ENCODE data around the gene FAXDC2. TPM values are rescaled to one million over a fixed set of nuclear protein-coding genes. Genes with fewer than 3 reads are reported as not detected.

FAXDC2 gene
- polyA plus RNA-seq, 1 donor (not counting 4 experiments of a cell fraction or from before 2014, with no cell fraction given), result 4.6 TPM

DNA sequence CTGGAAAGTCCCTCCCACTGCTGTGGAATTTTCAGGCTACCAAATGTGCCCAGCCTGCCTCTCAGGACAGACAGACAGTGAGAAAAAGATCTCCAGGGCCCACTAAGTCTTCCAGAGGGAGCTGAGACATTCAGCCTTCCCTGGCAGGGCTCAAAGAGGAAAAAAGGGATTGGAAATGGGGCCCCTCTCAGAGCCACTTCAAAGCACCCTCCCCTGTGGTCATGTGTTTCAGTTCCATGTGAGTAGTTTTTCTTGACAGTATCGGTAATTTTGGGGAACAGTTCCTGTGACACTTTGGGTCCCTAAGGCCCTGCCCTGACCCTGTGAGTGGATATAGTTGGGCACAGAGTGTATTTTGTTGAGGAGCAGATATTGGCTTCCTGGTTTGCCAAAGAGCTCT is 70.3 kb downstream of the FAXDC2 start:
- Histone ChIP-seq H3K4me2 (ENCODE audit: control insufficient read depth, extremely low read depth, insufficient read depth, low read depth, low read length) (no peak overlapping the region), H4K20me1 (ENCODE audit: control insufficient read depth, extremely low read depth, insufficient read depth, low read length) (peaks cover 64% of the 10 kb centered on the region), H3K9ac (ENCODE audit: control insufficient read depth, extremely low read depth, insufficient read depth, low read length) (no peak overlapping the region), H3K4me3 (ENCODE audit: control insufficient read depth in 2 of 3, extremely low read depth in 1 of 3, insufficient read depth in 2 of 3, low read depth in 1 of 3, low read length in 3 of 3) (no peak overlapping the region), H3K27ac (ENCODE audit: control insufficient read depth, insufficient read depth, low read length) (peak overlapping the region; percentile 30), H3K36me3 (ENCODE audit: control insufficient read depth in 2 of 2, extremely low read depth in 1 of 2, insufficient read depth in 2 of 2, low read length in 2 of 2) (peaks cover 5 to 9% of the 10 kb centered on the region in 2 experiments), H3K9me3 (ENCODE audit: control insufficient read depth, low read depth, low read length) (no peaks in the 10 kb centered on the region), H3K79me2 (ENCODE audit: control insufficient read depth, insufficient read depth, low read length) (peaks cover 98% of the 10 kb centered on the region), H3K27me3 (ENCODE audit: control insufficient read depth, extremely low read depth, insufficient read depth, low read length) (no peaks in the 10 kb centered on the region), H3K4me1 (ENCODE audit: control insufficient read depth, extremely low read depth, insufficient read depth, low read length) (peaks cover 16% of the 10 kb centered on the region), H3K9me1 (ENCODE audit: control insufficient read depth, extremely low read depth, insufficient read depth, low read length) (peaks cover 7% of the 10 kb centered on the region), H2AFZ (ENCODE audit: control insufficient read depth, low read length) (no peak overlapping the region)
- no peak for FAIRE-seq
- dilution Hi-C loops (cut with MboI; ENCODE audit: extremely low pct_ligation_motif_present, low sequenced_read_pairs), result loop anchor here (10.0 kb wide), 1 partner anchor 135 kb away; no protein-coding TSS in a partner anchor
- no peak for DNase-seq (ENCODE audit: low read depth, low spot score)
- TF ChIP-seq, protein P1, sequence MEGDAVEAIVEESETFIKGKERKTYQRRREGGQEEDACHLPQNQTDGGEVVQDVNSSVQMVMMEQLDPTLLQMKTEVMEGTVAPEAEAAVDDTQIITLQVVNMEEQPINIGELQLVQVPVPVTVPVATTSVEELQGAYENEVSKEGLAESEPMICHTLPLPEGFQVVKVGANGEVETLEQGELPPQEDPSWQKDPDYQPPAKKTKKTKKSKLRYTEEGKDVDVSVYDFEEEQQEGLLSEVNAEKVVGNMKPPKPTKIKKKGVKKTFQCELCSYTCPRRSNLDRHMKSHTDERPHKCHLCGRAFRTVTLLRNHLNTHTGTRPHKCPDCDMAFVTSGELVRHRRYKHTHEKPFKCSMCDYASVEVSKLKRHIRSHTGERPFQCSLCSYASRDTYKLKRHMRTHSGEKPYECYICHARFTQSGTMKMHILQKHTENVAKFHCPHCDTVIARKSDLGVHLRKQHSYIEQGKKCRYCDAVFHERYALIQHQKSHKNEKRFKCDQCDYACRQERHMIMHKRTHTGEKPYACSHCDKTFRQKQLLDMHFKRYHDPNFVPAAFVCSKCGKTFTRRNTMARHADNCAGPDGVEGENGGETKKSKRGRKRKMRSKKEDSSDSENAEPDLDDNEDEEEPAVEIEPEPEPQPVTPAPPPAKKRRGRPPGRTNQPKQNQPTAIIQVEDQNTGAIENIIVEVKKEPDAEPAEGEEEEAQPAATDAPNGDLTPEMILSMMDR (optimal IDR thresholded peaks at IDR 0.05 in 1 of 3, IDR thresholded peaks at IDR 0.05 in 1 of 3, conservative IDR thresholded peaks at IDR 0.05 in 1 of 3; ENCODE audit: extremely low read depth in 1 of 3, insufficient read depth in 2 of 3, low read length in 3 of 3), result no peak
- TF ChIP-seq EZH2 (IDR thresholded peaks at IDR 0.05; ENCODE audit: low read length), result no peak

DNA sequence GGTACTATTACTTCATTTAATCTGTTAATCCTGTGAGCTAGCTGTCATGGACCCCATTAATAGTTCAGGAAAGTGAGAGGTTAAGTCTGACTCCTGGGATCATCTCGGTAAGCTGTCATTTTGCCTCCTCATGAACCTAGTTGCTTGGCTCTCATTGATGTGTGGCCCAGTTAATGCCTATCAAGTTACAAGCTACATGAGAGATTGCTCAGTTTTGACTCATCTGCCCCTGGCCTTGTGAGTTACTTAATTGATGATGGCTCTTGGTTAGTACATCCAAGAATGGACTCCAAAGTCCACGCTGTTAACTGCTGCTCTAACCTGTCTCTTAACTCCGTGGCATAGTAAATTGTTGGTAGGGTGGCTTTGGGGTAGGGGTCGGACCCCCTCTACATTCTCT is 71.3 kb downstream of the FAXDC2 start:
- dilution Hi-C loops (cut with MboI; ENCODE audit: extremely low pct_ligation_motif_present, low sequenced_read_pairs), result no loop called here
- Histone ChIP-seq H3K79me2 (ENCODE audit: control insufficient read depth, insufficient read depth, low read length) (peaks cover 98% of the 10 kb centered on the region), H3K9ac (ENCODE audit: control insufficient read depth, extremely low read depth, insufficient read depth, low read length) (no peak overlapping the region), H3K4me2 (ENCODE audit: control insufficient read depth, extremely low read depth, insufficient read depth, low read depth, low read length) (peak overlapping the region; percentile 25), H2AFZ (ENCODE audit: control insufficient read depth, low read length) (no peak overlapping the region), H3K9me1 (ENCODE audit: control insufficient read depth, extremely low read depth, insufficient read depth, low read length) (peaks cover 7% of the 10 kb centered on the region), H3K27me3 (ENCODE audit: control insufficient read depth, extremely low read depth, insufficient read depth, low read length) (no peaks in the 10 kb centered on the region), H3K36me3 (ENCODE audit: control insufficient read depth in 2 of 2, extremely low read depth in 1 of 2, insufficient read depth in 2 of 2, low read length in 2 of 2) (peaks cover 5 to 9% of the 10 kb centered on the region in 2 experiments), H3K27ac (ENCODE audit: control insufficient read depth, insufficient read depth, low read length) (no peak overlapping the region), H4K20me1 (ENCODE audit: control insufficient read depth, extremely low read depth, insufficient read depth, low read length) (peaks cover 66% of the 10 kb centered on the region), H3K4me1 (ENCODE audit: control insufficient read depth, extremely low read depth, insufficient read depth, low read length) (peaks cover 16% of the 10 kb centered on the region), H3K4me3 (ENCODE audit: control insufficient read depth in 2 of 3, extremely low read depth in 1 of 3, insufficient read depth in 2 of 3, low read depth in 1 of 3, low read length in 3 of 3) (no peak overlapping the region), H3K9me3 (ENCODE audit: control insufficient read depth, low read depth, low read length) (no peaks in the 10 kb centered on the region)
- FAIRE-seq (peak; percentile 96), DNase-seq (ENCODE audit: low read depth, low spot score) (peak; percentile 44)
- no peak for TF ChIP-seq EZH2 (IDR thresholded peaks at IDR 0.05; ENCODE audit: low read length)
- TF ChIP-seq, protein P1 (optimal IDR thresholded peaks at IDR 0.05 in 1 of 3, IDR thresholded peaks at IDR 0.05 in 1 of 3, conservative IDR thresholded peaks at IDR 0.05 in 1 of 3; ENCODE audit: extremely low read depth in 1 of 3, insufficient read depth in 2 of 3, low read length in 3 of 3), result no peak
